HepG2 (cell line): ENCODE measurements around the gene ZNF428. TPM values are rescaled to one million over a fixed set of nuclear protein-coding genes. Genes with fewer than 3 reads are reported as not detected.

Experiments used
- DNMT3B ChIP-seq: conservative IDR thresholded peaks from 2 replicates; pipeline ENCODE4 v1.6.1; 2016; ENCODE audit warnings: missing biosample characterization, control low read depth
- HDAC2 ChIP-seq: sonication (generic); formaldehyde crosslinking; IDR thresholded peaks from 2 replicates; pipeline ENCODE4 v1.4.0; 2020; ENCODE audit warnings: missing genetic modification reagents
- KDM3A ChIP-seq: IDR thresholded peaks from 2 replicates; pipeline ENCODE4 v1.6.1; 2018; ENCODE audit warnings: low read depth, missing compliant biosample characterization
- MATR3 ChIP-seq: sonication (generic); formaldehyde crosslinking; IDR thresholded peaks from 2 replicates; pipeline ENCODE4 v1.4.0; 2020; ENCODE audit warnings: missing genetic modification reagents
- MIER3 ChIP-seq: IDR thresholded peaks from 2 replicates; pipeline ENCODE4 v1.6.1; 2016; ENCODE audit warnings: missing compliant biosample characterization, borderline replicate concordance
- NAIF1 ChIP-seq: sonication (generic); formaldehyde crosslinking; IDR thresholded peaks from 2 replicates; pipeline ENCODE4 v1.5.0; 2020; ENCODE audit warnings: mild to moderate bottlenecking, missing genetic modification reagents, borderline replicate concordance
- NBN ChIP-seq: fragments of 450-650 bp; conservative IDR thresholded peaks from 2 replicates; pipeline ENCODE4 v1.6.1; 2017
- NFE2L2 ChIP-seq: fragments of 150-350 bp; IDR thresholded peaks from 2 replicates; pipeline ENCODE4 v1.6.1; 2014; ENCODE audit warnings: low read length
- XRCC5 ChIP-seq: fragments of 200-400 bp; formaldehyde crosslinking; optimal IDR thresholded peaks from 2 replicates; pipeline ENCODE3; 2017; ENCODE audit warnings: mild to moderate bottlenecking, low read length
- ZNF563 ChIP-seq: sonication (generic); formaldehyde crosslinking; IDR thresholded peaks from 2 replicates; pipeline ENCODE4 v1.8.0; 2022; ENCODE audit warnings: mild to moderate bottlenecking, moderate library complexity, missing genetic modification reagents
- ZNF629 ChIP-seq: sonication (generic); formaldehyde crosslinking; conservative IDR thresholded peaks from 2 replicates; pipeline ENCODE4 v1.5.0; 2020; ENCODE audit warnings: missing genetic modification reagents
- ZNF772 ChIP-seq: sonication (generic); formaldehyde crosslinking; IDR thresholded peaks from 2 replicates; pipeline ENCODE4 v1.5.0; 2020; ENCODE audit warnings: mild to moderate bottlenecking, missing genetic modification reagents
- polyA plus RNA-seq, 8 experiments: library from polyadenylated mRNA; depleted of rRNA in 3 of 8; stranded (reverse) in 7 of 8; unstranded in 1 of 8; fragments of >200 nt; fragmentation: Illumina TruSeq in 4 of 8; extraction: Trizol in 4 of 8; gene quantifications; 2 replicates each; pipeline versions ENCODE4 v1.2.1 to v1.2.3, GENCODE V29; 2011 to 2016; ENCODE audit warnings: low read depth in 4 of 8, missing spikeins in 1 of 8, mixed read lengths in 1 of 8; ENCODE audit not compliant: insufficient read depth in 1 of 8
- total RNA-seq, 5 experiments: library from RNA; depleted of rRNA; stranded (reverse); fragments of >200 nt; fragmentation: Illumina TruSeq; extraction: Trizol; gene quantifications; 2 replicates each; pipeline ENCODE4 v1.2.3, GENCODE V29; 2016; ENCODE audit warnings: low read depth in 1 of 5
- TF ChIP-seq, protein P1 (sequence below): sonication (generic); formaldehyde crosslinking; IDR thresholded peaks from 2 replicates; pipeline ENCODE4 v1.5.0; 2020; ENCODE audit warnings: mild to moderate bottlenecking, missing genetic modification reagents, borderline replicate concordance
- TF ChIP-seq, protein P2 (sequence below): sonication (generic); formaldehyde crosslinking; conservative IDR thresholded peaks from 2 replicates; pipeline ENCODE4 v1.5.0; 2020; ENCODE audit warnings: missing genetic modification reagents
- TF ChIP-seq, protein P3 (sequence below): sonication (generic); formaldehyde crosslinking; IDR thresholded peaks from 2 replicates; pipeline ENCODE4 v1.4.0; 2020; ENCODE audit warnings: missing genetic modification reagents, borderline replicate concordance
- TF ChIP-seq, protein P4 (sequence below): IDR thresholded peaks from 2 replicates; pipeline ENCODE4 v1.6.1; 2018; ENCODE audit warnings: missing genetic modification reagents
- TF ChIP-seq, protein P5 (sequence below): sonication (generic); formaldehyde crosslinking; IDR thresholded peaks from 2 replicates; pipeline ENCODE4 v1.5.1; 2020; ENCODE audit warnings: missing genetic modification reagents, mild to moderate bottlenecking, borderline replicate concordance
- TF ChIP-seq, protein P6 (sequence below): sonication (generic); formaldehyde crosslinking; IDR thresholded peaks from 2 replicates; pipeline ENCODE4 v1.5.1; 2020; ENCODE audit warnings: mild to moderate bottlenecking, moderate library complexity, missing genetic modification reagents

ZNF428 gene
- total and polyA plus RNA-seq, 2 of the 13 experiments (the other 11 are each of a cell fraction or from before 2014, with no cell fraction given) = 10.4 to 26.9 TPM

DNA sequence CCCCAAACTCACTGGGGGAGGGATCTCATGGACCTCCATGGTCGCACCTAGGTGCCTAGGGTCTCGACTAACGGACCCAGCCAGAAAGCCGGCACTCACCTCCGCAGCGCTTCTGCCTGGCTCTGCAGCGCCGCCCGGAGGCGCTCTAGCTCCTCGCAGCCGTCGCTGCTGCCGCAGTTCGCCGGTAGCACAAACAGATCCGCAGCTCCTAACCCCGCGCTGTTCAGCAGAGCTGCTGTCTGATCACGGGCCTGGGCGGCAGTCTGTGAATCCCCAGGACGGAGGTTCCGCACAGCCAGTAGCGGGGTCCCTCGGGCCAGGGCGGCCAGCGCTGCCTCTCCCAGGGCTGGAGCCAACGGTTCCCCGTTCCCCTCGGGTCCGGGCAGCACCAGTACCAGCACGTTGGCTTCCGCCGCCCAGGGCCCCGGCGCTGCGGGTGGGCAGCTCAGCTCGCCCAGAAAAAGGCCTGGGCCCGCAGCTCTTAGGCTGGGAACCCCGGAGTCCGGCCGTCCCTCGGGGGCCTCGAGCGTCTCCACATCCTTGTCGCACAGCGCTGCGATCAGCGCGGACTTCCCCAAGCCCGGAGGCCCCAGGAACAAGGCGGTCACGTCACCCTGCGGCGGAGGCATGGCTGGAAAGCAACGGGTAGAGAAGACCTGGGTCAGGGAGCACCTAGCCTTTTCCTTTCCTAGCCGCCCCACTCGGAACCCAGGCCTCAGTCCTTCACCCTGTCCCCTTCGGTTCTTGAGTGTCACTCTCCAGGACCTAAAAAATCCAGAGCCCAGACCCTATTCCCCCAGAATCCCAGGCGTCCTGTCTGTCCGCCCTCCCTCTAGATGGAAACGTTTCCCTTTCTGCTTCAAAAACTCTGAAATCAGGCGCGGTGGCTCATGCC, 24.5 kb downstream of the ZNF428 start (continued):
- TF ChIP-seq, protein P1, sequence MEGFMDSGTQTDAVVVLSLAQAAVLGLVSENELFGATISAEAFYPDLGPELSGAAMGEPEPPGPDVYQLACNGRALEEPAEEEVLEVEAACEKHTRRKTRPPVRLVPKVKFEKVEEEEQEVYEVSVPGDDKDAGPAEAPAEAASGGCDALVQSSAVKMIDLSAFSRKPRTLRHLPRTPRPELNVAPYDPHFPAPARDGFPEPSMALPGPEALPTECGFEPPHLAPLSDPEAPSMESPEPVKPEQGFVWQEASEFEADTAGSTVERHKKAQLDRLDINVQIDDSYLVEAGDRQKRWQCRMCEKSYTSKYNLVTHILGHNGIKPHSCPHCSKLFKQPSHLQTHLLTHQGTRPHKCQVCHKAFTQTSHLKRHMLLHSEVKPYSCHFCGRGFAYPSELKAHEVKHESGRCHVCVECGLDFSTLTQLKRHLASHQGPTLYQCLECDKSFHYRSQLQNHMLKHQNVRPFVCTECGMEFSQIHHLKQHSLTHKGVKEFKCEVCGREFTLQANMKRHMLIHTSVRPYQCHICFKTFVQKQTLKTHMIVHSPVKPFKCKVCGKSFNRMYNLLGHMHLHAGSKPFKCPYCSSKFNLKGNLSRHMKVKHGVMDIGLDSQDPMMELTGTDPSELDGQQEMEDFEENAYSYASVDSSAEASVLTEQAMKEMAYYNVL (CRISPR knock-in tag) = peak; percentile 32; the same call in 1 of the 2 replicates
- no peak for TF ChIP-seq NBN
- no peak; the same call in 1 of the 2 replicates for TF ChIP-seq HDAC2
- TF ChIP-seq, protein P2, sequence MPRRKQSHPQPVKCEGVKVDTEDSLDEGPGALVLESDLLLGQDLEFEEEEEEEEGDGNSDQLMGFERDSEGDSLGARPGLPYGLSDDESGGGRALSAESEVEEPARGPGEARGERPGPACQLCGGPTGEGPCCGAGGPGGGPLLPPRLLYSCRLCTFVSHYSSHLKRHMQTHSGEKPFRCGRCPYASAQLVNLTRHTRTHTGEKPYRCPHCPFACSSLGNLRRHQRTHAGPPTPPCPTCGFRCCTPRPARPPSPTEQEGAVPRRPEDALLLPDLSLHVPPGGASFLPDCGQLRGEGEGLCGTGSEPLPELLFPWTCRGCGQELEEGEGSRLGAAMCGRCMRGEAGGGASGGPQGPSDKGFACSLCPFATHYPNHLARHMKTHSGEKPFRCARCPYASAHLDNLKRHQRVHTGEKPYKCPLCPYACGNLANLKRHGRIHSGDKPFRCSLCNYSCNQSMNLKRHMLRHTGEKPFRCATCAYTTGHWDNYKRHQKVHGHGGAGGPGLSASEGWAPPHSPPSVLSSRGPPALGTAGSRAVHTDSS (CRISPR knock-in tag) = no peak
- TF ChIP-seq, protein P3, sequence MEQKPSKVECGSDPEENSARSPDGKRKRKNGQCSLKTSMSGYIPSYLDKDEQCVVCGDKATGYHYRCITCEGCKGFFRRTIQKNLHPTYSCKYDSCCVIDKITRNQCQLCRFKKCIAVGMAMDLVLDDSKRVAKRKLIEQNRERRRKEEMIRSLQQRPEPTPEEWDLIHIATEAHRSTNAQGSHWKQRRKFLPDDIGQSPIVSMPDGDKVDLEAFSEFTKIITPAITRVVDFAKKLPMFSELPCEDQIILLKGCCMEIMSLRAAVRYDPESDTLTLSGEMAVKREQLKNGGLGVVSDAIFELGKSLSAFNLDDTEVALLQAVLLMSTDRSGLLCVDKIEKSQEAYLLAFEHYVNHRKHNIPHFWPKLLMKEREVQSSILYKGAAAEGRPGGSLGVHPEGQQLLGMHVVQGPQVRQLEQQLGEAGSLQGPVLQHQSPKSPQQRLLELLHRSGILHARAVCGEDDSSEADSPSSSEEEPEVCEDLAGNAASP = no peak
- peak; percentile 36; the same call in 1 of the 2 replicates for TF ChIP-seq KDM3A (CRISPR knock-in tag)
- 0 out of 2 replicates have a peak, but pooled peaks have one; percentile 47 for TF ChIP-seq ZNF563 (CRISPR knock-in tag)
- TF ChIP-seq, protein P4, sequence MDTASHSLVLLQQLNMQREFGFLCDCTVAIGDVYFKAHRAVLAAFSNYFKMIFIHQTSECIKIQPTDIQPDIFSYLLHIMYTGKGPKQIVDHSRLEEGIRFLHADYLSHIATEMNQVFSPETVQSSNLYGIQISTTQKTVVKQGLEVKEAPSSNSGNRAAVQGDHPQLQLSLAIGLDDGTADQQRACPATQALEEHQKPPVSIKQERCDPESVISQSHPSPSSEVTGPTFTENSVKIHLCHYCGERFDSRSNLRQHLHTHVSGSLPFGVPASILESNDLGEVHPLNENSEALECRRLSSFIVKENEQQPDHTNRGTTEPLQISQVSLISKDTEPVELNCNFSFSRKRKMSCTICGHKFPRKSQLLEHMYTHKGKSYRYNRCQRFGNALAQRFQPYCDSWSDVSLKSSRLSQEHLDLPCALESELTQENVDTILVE (CRISPR knock-in tag) = no peak
- TF ChIP-seq, protein P5, sequence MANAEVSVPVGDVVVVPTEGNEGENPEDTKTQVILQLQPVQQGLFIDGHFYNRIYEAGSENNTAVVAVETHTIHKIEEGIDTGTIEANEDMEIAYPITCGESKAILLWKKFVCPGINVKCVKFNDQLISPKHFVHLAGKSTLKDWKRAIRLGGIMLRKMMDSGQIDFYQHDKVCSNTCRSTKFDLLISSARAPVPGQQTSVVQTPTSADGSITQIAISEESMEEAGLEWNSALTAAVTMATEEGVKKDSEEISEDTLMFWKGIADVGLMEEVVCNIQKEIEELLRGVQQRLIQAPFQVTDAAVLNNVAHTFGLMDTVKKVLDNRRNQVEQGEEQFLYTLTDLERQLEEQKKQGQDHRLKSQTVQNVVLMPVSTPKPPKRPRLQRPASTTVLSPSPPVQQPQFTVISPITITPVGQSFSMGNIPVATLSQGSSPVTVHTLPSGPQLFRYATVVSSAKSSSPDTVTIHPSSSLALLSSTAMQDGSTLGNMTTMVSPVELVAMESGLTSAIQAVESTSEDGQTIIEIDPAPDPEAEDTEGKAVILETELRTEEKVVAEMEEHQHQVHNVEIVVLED (CRISPR knock-in tag) = peak; percentile 27; the same call in 1 of the 2 replicates
- 0 out of 2 replicates have a peak, but pooled peaks have one; percentile 29 for TF ChIP-seq ZNF772 (CRISPR knock-in tag)
- no peak for TF ChIP-seq DNMT3B (CRISPR knock-in tag)
- TF ChIP-seq MIER3 (CRISPR knock-in tag) = peak; percentile 13; the same call in 1 of the 2 replicates
- TF ChIP-seq, protein P6, sequence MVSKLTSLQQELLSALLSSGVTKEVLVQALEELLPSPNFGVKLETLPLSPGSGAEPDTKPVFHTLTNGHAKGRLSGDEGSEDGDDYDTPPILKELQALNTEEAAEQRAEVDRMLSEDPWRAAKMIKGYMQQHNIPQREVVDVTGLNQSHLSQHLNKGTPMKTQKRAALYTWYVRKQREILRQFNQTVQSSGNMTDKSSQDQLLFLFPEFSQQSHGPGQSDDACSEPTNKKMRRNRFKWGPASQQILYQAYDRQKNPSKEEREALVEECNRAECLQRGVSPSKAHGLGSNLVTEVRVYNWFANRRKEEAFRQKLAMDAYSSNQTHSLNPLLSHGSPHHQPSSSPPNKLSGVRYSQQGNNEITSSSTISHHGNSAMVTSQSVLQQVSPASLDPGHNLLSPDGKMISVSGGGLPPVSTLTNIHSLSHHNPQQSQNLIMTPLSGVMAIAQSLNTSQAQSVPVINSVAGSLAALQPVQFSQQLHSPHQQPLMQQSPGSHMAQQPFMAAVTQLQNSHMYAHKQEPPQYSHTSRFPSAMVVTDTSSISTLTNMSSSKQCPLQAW (CRISPR knock-in tag) = peak; percentile 48; the same call in 1 of the 2 replicates
- peak; percentile 39 for TF ChIP-seq XRCC5
- no peak for TF ChIP-seq ZNF629
- no peak for TF ChIP-seq NFE2L2
- no peak for TF ChIP-seq MATR3 (CRISPR knock-in tag)
- no peak for TF ChIP-seq NAIF1 (CRISPR knock-in tag)
